Left ventricle myocardium inferior (tissue), 1 donor: ENCODE data around the gene ZKSCAN1. TPM values are rescaled to one million over a fixed set of nuclear protein-coding genes. Genes with fewer than 3 reads are reported as not detected.

Experiments
- DNase-seq: peaks from one replicate; pipeline ENCODE4 v3.0.0-alpha.2; 2020
- H3K27ac ChIP-seq: fragments of 200-600 bp; replicated peaks from 2 replicates; pipeline ENCODE4 v1.8.0; 2021
- H3K27me3 ChIP-seq: fragments of 200-600 bp; 2 replicates; pipeline ENCODE4 v1.8.0; 2021; ENCODE audit warnings: low read depth
- H3K36me3 ChIP-seq: fragments of 200-600 bp; 2 replicates; pipeline ENCODE4 v1.8.0; 2021
- H3K4me1 ChIP-seq: fragments of 200-600 bp; 2 replicates; pipeline ENCODE4 v1.8.0; 2021
- H3K4me3 ChIP-seq: fragments of 200-600 bp; 2 replicates; pipeline ENCODE4 v1.8.0; 2021; ENCODE audit warnings: mild to moderate bottlenecking, moderate library complexity
- H3K9me3 ChIP-seq: fragments of 200-600 bp; replicated peaks from 2 replicates; pipeline ENCODE4 v1.8.0; 2021
- intact Hi-C: fragments of 100-400 bp; cut with micrococcal nuclease; formaldehyde crosslinking; loops from one replicate; pipeline ENCODE4 v1.11.0; 2022
- total RNA-seq: library from RNA; stranded (reverse); fragmentation: NEBNext Ultra II Directional; extraction: Animal tissue kit (Norgen Biotek cat#: 25700); gene quantifications from one replicate; pipeline ENCODE4 v1.2.1, GENCODE V29; 2021
- TF ChIP-seq, protein P1 (sequence below): fragments of 200-600 bp; IDR thresholded peaks from 2 replicates; pipeline ENCODE4 v1.8.0; 2021; ENCODE audit warnings: antibody characterized with exemption, mild to moderate bottlenecking, borderline replicate concordance
- donor health status: DM: no; HTN: yes; CAD: no; lungs with severe emphysema.

Gene ZKSCAN1
- total RNA-seq, 1 donor from 2014 or later = 37.1 TPM

DNA sequence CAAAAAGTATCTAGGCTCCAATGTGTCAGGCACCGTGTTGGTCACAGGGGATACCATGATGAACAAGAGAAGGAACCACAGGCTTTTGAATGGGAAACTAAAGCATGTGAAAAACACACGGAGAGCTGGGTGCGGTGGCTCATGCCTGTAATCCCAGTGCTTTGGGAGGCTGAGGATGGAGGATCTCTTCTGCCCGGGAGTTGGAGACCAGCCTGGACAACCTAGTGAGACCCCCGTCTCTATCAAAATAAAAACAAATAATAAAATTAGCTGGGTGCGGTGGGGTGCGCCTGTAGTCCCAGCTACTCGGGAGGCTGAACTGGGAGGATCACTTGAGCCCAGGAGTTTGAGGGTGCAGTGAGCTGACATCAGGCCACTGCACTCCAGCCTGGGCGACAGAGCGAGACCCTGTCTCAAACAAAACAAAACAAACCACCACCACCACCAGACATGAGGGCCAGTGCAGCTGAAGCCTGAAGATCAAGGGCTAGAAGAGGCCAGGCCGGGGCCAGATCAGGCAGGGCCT lies 72.8 kb downstream of the ZKSCAN1 start:
- peaks cover 30% of the 10 kb centered on the region for H3K36me3 ChIP-seq
- H3K4me1 ChIP-seq = peaks cover 24% of the 10 kb centered on the region
- H3K4me3 ChIP-seq = peak overlapping the region; percentile 95
- TF ChIP-seq, protein P1, sequence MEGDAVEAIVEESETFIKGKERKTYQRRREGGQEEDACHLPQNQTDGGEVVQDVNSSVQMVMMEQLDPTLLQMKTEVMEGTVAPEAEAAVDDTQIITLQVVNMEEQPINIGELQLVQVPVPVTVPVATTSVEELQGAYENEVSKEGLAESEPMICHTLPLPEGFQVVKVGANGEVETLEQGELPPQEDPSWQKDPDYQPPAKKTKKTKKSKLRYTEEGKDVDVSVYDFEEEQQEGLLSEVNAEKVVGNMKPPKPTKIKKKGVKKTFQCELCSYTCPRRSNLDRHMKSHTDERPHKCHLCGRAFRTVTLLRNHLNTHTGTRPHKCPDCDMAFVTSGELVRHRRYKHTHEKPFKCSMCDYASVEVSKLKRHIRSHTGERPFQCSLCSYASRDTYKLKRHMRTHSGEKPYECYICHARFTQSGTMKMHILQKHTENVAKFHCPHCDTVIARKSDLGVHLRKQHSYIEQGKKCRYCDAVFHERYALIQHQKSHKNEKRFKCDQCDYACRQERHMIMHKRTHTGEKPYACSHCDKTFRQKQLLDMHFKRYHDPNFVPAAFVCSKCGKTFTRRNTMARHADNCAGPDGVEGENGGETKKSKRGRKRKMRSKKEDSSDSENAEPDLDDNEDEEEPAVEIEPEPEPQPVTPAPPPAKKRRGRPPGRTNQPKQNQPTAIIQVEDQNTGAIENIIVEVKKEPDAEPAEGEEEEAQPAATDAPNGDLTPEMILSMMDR = no peak
- H3K9me3 ChIP-seq = no peaks in the 10 kb centered on the region
- peak overlapping the region; percentile 95 for H3K27ac ChIP-seq
- no peak for DNase-seq
- no peaks in the 10 kb centered on the region for H3K27me3 ChIP-seq
- intact Hi-C loops = loop anchor here (10.0 kb wide), 1 partner anchor 93 kb away; no protein-coding TSS in a partner anchor

DNA sequence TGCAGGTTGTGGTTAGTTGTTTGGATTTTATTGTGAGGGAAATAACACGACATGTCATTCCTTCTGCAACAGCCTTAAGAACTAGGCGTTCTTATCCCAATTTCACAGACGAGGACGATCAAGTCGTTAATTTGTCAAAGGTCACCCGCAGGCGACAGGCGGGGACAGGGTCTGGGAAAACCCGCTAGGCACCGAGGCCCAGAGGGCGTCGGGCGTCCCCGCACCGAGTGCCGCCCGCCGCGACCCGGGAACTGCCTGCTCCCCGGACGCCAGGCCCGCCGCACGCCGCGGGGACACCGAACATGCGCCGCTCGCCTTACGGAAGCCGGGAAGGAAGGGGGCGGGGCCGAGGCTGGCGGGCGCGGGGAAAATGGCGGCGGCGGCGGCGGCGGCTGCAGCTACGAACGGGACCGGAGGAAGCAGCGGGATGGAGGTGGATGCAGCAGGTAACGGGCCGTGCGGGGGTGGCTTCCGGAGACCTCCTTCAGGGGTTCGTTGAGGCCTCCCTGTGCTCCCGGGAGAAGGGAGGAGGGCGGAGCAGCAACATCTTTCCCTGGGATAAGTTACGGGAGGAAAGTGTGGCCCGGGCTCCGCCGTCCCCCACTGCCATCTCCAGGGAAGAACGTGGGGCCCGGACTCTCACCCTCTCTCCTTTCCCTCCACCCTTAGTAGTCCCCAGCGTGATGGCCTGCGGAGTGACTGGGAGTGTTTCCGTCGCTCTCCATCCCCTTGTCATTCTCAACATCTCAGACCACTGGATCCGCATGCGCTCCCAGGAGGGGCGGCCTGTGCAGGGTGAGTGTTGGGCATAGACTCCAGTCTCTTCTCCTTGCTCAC lies 73.4 kb downstream of the ZKSCAN1 start, which contains the start of gene COPS6:
TSS of gene COPS6 (plus strand) at position 349 of the 837 bp plus-strand sequence. CDS start at position 371, 22 bp downstream.
- Histone ChIP-seq H3K9me3 (no peaks in the 10 kb centered on the region), H3K27ac (peak within 1 kb of the TSS; percentile 95), H3K27me3 (no peaks in the 10 kb centered on the region), H3K36me3 (peaks cover 36% of the 10 kb centered on the region), H3K4me1 (peaks cover 31% of the 10 kb centered on the region), H3K4me3 (peak within 1 kb of the TSS; percentile 95)
- peak; percentile 90 for DNase-seq
- intact Hi-C loops = loop anchor here (10.0 kb wide), 1 partner anchor 94 kb away; no protein-coding TSS in a partner anchor
- TF ChIP-seq, protein P1 = no peak

DNA sequence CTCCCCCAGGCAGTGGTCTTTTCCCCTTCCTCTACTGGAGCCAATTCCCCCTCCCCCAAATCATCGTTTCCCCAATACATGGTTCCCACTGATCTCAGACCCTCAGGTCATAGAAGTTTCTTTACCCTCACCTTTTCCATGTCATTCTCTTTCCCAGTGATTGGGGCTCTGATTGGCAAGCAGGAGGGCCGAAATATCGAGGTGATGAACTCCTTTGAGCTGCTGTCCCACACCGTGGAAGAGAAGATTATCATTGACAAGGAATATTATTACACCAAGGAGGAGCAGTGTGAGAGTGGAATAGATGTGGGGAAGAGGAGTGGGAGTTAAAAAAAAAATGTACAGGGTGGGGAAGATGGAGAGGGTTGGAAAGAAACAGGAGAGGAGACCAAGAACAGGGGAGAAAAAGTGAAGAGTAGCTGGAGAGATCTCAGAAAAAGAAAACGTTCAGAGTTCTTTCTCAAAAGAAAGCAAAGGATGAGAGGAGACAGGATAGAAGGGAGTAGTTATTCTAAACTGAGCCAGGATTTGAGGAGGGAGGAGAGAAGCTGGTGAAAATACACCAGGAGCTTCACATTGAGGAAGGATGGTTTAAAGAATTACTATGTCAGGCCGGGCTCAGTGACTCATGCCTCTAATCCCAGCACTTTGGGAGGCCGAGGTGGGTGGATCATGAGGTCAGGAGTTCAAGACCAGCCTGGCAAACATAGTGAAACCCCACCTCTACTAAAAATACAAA lies 74.2 kb downstream of the ZKSCAN1 start:
- Histone ChIP-seq H3K27ac (peak overlapping the region; percentile 95), H3K4me1 (peaks cover 33% of the 10 kb centered on the region), H3K4me3 (peak overlapping the region; percentile 95), H3K9me3 (no peaks in the 10 kb centered on the region), H3K27me3 (no peaks in the 10 kb centered on the region), H3K36me3 (peaks cover 44% of the 10 kb centered on the region)
- no peak for DNase-seq
- intact Hi-C loops = loop anchor here (10.0 kb wide), 1 partner anchor 95 kb away; no protein-coding TSS in a partner anchor
- TF ChIP-seq, protein P1 = no peak

DNA sequence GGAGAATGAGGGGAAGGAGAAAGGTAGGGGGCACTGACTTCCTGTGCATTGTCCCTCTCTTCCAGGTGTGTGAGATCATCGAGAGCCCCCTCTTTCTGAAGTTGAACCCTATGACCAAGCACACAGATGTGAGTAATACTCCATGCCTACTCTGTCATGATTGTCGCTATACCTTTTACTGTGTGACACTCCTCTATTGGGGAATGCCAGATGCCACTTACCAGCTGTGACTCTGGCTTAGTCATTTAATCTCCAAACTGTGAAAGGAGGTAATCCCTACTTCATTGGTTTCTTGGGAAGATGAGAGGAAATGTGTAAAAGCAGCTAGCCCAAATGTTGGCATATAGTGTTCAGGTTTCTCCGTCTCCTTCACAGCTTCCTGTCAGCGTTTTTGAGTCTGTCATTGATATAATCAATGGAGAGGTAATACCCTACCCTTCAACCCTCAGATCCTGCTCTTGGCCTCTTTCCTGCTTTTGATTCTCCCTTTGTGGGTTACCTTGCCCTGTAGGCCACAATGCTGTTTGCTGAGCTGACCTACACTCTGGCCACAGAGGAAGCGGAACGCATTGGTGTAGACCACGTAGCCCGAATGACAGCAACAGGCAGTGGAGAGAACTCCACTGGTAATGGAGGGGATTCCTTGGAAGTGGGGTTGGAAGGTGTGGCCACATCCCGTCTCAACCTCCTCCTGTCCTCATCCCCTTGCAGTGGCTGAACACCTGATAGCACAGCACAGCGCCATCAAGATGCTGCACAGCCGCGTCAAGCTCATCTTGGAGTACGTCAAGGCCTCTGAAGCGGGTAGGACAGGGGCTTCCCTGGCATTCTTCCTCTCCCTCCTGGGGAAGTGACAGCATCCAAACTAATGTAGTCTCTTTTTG lies 75.4 kb downstream of the ZKSCAN1 start:
- Histone ChIP-seq H3K27ac (no peak overlapping the region), H3K4me3 (no peak overlapping the region), H3K4me1 (peaks cover 33% of the 10 kb centered on the region), H3K27me3 (no peaks in the 10 kb centered on the region), H3K9me3 (no peaks in the 10 kb centered on the region), H3K36me3 (peaks cover 56% of the 10 kb centered on the region)
- intact Hi-C loops = no loop called here
- TF ChIP-seq, protein P1 = no peak
- DNase-seq = no peak

Other genes with a start within 250 kb of the ZKSCAN1 start
- gene CYP3A4, start 231.4 kb upstream of the ZKSCAN1 start, total RNA-seq = not detected
- not detected for gene CYP3A43, start 187.6 kb upstream of the ZKSCAN1 start, total RNA-seq
- gene OR2AE1, start 138.6 kb upstream of the ZKSCAN1 start, total RNA-seq = not detected
- 7.1 TPM for gene TRIM4, start 96.1 kb upstream of the ZKSCAN1 start, total RNA-seq
- gene GJC3, start 86.0 kb upstream of the ZKSCAN1 start, total RNA-seq = 0.27 TPM
- 85.5 TPM for gene AZGP1, start 39.6 kb upstream of the ZKSCAN1 start, total RNA-seq
- gene ZSCAN21, start 34.2 kb downstream of the ZKSCAN1 start, total RNA-seq = 6.4 TPM
- gene ZNF3, start 66.1 kb downstream of the ZKSCAN1 start, total RNA-seq = 12.9 TPM
- 114 TPM for gene COPS6, start 73.4 kb downstream of the ZKSCAN1 start, total RNA-seq
- 21.1 TPM for gene MCM7, start 85.8 kb downstream of the ZKSCAN1 start, total RNA-seq
- 11.8 TPM for gene AP4M1, start 86.0 kb downstream of the ZKSCAN1 start, total RNA-seq
- gene TAF6, start 103.8 kb downstream of the ZKSCAN1 start, total RNA-seq = 34.1 TPM
- gene CNPY4, start 104.0 kb downstream of the ZKSCAN1 start, total RNA-seq = 8.5 TPM
- gene MBLAC1, start 111.4 kb downstream of the ZKSCAN1 start, total RNA-seq = 2.0 TPM
- gene LAMTOR4, start 133.3 kb downstream of the ZKSCAN1 start, total RNA-seq = 100 TPM
- gene TRAPPC14, start 143.1 kb downstream of the ZKSCAN1 start, total RNA-seq = 7.1 TPM
- 1.5 TPM for gene GAL3ST4, start 153.0 kb downstream of the ZKSCAN1 start, total RNA-seq
- gene GPC2, start 161.8 kb downstream of the ZKSCAN1 start, total RNA-seq = 0.25 TPM
- gene STAG3, start 162.3 kb downstream of the ZKSCAN1 start, total RNA-seq = 0.74 TPM
- not detected for gene PVRIG, start 204.4 kb downstream of the ZKSCAN1 start, total RNA-seq